NB4 (cell line): ENCODE data around the gene QSOX2.

Source experiments
- DNase-seq: peaks from one replicate; pipeline ENCODE4 v3.0.0; 2010; ENCODE audit warnings: low read depth
- H3K4me3 ChIP-seq: one replicate; pipeline ENCODE4 v1.5.1; 2011; ENCODE audit warnings: mild to moderate bottlenecking, low read depth, low read length, moderate library complexity
- CTCF ChIP-seq: IDR thresholded peaks from one replicate; pipeline ENCODE4 v1.5.1; 2012; ENCODE audit warnings: low read depth, low read length
- MAX ChIP-seq: IDR thresholded peaks from 2 replicates; pipeline ENCODE4 v1.6.1; 2011; ENCODE audit warnings: low read depth, low read length
- MYC ChIP-seq: IDR thresholded peaks from 2 replicates; pipeline ENCODE4 v1.6.1; 2011; ENCODE audit warnings: low read depth, low read length
- POLR2A ChIP-seq: IDR thresholded peaks from 2 replicates; pipeline ENCODE4 v1.6.1; 2011; ENCODE audit warnings: mild to moderate bottlenecking; ENCODE audit not compliant: insufficient read length; ENCODE audit errors: extremely low read depth

QSOX2 gene

GRCh38 chr9:136258786-136259516 lies 13.3 kb upstream of the QSOX2 start:
- no peak overlapping the region for H3K4me3 ChIP-seq
- TF ChIP-seq POLR2A (no peak), MAX (no peak), MYC (no peak), CTCF (no peak)
- DNase-seq: no peak

- TF ChIP-seq MYC (no peak), MAX (no peak), POLR2A (no peak), CTCF (no peak)
- H3K4me3 ChIP-seq: no peak overlapping the region
- no peak for DNase-seq
These were observed 12.7 kb upstream of the QSOX2 start for GRCh38 chr9:136258299-136258625.

GRCh38 chr9:136257381-136258298 lies 12.0 kb upstream of the QSOX2 start:
- no peak for DNase-seq
- no peak for TF ChIP-seq CTCF
- TF ChIP-seq POLR2A: no peak
- no peak for TF ChIP-seq MYC
- no peak for TF ChIP-seq MAX
- no peak overlapping the region for H3K4me3 ChIP-seq

- no peak overlapping the region for H3K4me3 ChIP-seq
- no peak for TF ChIP-seq POLR2A
- no peak for TF ChIP-seq CTCF
- no peak for TF ChIP-seq MYC
- no peak for TF ChIP-seq MAX
- DNase-seq: no peak
These were observed 10.6 kb upstream of the QSOX2 start for GRCh38 chr9:136255896-136256890.

GRCh38 chr9:136255166-136255538 lies 9.5 kb upstream of the QSOX2 start:
- no peak overlapping the region for H3K4me3 ChIP-seq
- TF ChIP-seq MYC: no peak
- no peak for TF ChIP-seq MAX
- no peak for TF ChIP-seq POLR2A

More at GRCh38 chr9:136255166-136255538, 9.5 kb upstream of the QSOX2 start:
- peak; percentile 70 for DNase-seq
